HG03565 (cell line): ENCODE results near the gene BTBD9.

Experiments
- ATAC-seq: cut with Tn5 transposase; IDR thresholded peaks from one replicate; pipeline ENCODE4 v1.9.1; 2021; ENCODE audit warnings: mild to moderate bottlenecking, moderate library complexity; ENCODE audit not compliant: unreplicated experiment

Gene BTBD9

DNA sequence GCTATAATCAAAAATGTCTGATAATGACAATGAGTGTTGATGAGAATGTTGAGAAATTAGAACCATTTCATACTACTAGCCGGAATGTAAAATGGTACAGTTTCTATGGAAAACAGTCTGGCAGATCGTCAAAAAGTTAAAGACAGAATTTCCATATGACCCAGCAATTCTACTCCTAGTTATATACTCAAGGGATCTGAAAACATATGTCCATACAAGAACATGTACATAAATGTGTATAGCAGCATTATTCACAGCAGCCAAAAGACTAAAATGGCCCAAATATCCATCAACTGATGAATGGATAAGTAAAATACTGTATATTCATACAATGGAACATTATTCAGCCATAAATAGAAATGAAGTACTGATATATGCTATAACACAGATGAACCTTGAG, 236.2 kb downstream of the BTBD9 start:
- no peak for ATAC-seq

DNA sequence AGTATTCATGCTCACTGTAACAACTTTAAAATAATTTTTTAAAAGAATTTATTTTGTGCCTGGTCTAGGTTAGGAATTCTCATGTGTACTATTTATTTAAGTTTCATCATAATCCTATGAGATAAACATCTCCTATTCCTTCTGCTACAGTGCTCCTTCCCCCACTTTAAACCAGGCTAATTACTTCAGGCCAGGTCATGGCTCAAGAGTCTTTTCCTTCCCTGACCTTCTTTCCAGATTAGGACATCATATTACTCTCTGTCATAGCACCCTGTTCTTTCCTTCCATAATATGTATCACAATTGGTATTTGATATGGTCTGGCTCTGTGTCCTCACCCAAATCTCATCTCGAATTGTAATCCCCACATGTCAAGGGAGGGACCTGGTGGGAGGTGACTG, 239.0 kb downstream of the BTBD9 start:
- ATAC-seq = no peak

DNA sequence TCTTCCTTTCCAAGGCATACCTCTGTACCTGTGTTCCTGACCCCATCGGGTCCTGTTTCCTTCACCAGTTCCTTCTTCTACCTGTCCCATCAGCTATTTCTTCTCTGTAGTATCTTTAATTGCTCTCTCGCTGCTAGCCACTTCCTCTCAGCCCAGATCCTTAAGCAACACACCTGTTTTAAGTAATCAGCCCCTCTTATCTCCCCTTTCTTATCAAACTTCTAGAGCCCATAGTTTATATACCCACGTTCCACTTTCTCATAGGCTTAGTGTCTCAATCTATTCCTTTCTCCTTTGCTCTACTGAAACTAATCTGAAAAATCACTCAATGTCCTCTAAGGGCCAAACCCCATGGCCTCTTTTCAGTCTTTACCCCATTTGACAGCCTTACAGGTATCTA, 239.6 kb downstream of the BTBD9 start:
- no peak for ATAC-seq

DNA sequence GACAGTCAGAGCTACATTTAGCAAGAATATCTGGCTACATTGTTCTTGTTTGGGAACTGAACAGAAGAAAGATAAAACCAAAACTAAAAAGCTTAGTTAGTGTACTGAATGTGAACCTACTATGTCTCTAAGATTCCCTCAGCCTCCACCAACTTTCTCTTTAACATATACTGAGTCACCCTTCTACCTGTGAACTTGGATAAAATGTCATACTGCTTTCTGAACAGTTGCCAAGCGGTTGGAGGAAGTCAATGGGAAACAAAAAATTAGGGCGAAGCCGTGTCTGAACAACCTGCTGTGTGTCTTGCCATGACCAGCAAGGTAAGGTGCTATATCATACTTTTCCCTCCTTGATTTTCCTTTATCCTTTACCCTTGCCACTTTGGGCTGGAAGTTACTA, 243.5 kb downstream of the BTBD9 start:
- ATAC-seq = no peak

DNA sequence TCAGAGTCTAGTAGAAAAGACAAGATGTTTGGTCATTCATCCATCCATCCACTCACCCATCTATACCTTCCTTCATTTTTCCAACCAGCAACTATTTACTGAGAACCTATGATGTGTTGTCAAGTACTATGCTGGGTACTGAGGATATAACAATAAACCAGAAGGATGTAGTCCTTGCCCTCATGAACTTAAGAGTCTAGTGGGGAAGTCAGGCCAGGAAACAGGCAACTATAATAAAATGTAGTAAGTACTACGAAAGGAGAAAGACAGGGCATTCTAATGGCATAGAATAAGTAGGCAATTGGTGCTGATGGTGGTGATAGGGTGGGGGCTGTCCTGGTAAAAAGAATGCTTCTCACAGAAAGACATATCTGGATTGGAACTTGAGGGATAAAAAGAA, 245.7 kb downstream of the BTBD9 start:
- ATAC-seq = no peak

DNA sequence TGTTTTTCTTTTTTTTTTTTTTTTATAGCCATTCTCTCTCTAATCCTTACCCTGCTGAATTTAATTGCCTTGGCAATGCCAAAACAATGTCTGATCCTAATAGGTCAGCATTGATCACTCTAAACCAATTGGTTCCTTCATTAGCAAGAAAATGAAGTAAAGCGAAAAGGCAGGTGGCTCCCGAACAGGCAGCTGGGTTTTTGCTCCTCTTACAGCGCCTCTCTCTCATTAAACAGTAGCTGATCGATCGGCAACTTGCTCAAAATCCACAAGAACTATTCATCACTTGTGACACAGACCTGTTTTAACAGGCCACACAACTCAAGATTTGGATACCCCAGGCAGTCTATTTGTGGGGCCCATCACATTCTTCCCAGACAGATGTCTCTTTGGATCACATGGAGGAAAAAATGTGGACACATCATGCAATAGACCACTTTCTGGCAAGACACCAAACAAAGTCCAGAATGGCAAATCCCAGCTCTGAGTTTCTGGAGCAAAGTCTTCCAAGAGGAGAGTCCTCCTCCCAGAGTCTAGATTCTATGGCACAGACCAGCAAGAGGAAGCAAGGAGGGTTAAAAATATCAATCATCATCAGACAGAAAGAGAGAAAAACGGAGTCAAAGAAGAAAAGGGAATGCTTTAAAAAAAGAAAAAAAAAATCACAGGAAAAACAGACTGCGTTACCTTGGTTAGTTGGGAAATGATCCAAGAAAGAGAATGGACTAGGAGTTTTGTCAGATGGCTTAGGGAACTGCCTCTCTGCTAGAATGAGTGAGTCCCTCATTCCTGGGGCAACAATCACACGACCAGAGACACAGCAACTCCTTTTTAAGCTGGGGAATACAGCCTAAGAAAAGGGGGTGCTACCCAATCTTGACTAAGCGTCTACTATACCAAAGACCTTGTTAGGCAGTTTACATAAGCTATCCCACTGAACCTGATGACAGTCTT, 247.8 kb downstream of the BTBD9 start:
- ATAC-seq = no peak

DNA sequence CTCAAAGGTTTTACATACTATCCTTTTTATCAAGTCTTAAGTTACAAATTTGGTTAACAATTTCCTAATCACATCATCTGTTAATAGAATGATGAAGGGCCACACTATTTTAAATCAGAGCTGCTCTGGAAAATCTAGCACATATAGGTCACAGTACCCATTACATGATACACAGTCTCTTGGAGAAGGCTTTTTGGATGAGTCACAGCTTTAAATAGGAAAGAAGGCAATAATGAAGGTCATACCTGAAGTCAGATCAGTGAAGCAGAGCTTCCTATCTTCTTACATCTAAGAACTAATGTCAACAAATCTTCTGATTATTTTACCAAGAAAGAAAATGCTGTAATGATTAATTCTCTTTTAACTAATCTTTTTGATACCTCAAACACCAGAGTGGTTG, 248.5 kb downstream of the BTBD9 start:
- ATAC-seq = no peak

DNA sequence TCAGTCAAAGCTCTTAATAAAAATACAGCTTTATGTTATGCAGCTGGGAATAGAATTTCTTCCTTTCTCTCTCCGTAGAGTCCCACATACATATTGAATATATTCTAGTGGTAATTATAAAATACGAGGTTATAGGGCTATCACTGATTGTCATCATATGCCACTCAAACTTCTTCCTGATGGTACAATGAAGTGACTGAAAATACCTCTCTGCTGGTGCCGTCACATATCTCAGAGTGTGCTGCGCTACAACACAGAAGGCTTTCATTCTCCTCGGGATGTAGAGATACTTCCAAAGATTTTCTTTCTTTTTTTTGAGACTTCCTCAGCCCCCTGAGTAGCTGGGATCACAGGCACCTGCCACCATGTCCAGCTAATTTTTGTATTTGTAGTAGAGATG, 249.9 kb downstream of the BTBD9 start:
- no peak for ATAC-seq

DNA sequence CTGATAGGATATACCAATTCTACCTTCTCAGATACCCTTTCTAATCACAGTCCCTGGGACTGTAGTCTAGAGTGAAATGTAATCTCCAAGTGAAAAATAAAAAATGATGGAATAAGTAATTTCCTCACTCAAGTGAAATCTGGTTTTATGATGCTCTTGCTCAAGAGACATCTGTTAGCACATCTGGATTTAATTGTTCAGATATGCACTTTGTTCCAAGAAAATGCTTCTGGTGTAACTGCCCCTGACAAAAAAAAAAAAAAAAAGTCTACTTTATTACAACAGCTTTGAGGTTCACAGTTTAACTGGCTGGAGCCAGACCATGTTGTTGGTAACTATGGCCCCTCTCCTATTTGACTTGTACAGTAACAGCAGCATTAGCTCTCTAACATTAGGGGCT, 251.8 kb downstream of the BTBD9 start:
- ATAC-seq = no peak

DNA sequence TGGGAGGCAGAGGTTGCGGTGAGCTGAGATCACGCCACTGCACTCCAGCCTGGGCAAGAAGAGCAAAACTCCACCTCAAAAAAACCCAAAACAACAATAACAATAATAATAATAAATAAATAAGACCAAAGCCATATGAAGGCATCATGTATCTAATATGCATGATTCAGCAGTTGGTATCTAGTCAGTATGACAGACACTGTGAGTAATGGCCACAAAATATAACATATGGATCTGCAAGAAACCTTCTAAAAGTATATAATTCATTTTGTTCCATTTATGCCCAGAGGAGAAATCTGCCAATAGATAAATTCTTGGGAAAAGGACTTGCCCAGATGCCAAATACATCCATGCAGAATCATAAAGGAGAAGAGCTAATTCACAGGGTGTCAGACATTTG, 252.3 kb downstream of the BTBD9 start:
- ATAC-seq = no peak

DNA sequence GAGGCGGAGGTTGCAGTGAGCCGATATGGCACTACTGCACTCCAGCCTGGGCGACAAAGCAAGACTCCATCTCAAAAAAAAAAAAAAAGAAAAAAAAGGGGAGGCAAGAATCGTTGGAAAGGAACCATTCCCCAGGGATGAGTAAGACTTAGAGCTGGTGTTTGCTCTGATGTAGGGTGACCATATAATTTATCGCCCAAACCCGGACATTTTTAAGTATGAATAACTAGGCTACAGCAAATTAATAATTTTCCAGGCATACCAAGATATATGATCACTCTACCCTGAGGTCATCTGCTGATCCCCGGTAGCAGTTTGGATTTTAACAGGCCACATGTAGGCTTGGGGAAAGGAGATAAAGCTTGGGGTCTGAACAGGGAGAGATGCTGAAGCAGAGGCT, 260.9 kb downstream of the BTBD9 start:
- ATAC-seq = no peak

DNA sequence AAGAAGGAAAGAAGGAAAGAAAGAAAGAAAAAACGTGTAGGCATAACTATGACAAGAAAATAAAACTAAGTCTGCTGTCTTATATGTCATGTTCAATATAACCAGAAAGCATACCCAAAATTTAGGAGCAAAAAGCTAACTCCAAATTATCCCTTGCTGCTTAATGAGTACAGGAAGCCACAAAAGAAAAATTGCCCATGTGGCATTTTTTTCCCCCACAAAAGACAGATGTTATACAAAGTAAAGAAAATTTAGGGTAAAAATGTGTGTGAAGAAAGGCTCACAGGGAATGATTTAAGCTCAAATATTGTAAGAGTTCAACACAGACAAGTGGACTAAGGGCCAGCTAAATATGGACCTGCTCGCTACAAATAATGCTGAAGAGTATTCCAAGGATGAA, 263.8 kb downstream of the BTBD9 start:
- ATAC-seq = no peak

DNA sequence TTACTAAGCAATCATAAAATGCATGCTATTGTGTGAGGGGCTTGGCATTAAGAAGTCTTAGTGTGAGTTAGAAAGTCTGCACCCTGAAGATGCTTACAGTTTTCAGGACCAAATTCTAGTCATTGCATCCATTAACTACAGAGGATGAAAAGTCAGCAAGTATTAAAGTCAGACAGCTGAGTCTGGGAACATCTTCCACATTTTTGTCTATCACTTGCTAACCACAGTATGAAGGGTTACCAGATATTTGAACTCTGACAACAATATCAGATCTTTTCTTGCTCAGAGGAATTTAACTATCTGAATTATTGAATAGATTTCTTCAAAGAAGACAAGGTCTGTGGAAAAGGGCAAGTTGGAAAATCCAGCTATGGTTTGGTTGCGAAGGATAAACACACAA, 264.4 kb downstream of the BTBD9 start:
- no peak for ATAC-seq

DNA sequence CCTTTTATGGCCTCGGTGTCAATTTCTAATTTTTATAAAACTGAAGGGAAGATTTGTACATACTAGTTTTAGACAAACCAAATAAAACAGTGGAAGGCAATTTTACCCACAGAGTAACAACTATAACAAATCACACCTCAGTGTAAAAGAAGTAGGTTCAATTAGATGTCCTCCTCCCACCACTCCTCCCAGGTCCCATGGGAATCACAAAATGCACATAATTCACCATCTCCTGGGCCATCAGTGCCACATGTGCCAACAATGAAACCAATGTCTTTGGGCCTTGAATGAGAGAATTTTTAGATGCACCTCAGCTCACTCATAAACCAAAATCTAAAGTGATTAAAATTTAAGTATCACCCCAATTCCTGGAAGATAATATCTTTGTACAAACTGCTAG, 267.8 kb downstream of the BTBD9 start:
- ATAC-seq = no peak

DNA sequence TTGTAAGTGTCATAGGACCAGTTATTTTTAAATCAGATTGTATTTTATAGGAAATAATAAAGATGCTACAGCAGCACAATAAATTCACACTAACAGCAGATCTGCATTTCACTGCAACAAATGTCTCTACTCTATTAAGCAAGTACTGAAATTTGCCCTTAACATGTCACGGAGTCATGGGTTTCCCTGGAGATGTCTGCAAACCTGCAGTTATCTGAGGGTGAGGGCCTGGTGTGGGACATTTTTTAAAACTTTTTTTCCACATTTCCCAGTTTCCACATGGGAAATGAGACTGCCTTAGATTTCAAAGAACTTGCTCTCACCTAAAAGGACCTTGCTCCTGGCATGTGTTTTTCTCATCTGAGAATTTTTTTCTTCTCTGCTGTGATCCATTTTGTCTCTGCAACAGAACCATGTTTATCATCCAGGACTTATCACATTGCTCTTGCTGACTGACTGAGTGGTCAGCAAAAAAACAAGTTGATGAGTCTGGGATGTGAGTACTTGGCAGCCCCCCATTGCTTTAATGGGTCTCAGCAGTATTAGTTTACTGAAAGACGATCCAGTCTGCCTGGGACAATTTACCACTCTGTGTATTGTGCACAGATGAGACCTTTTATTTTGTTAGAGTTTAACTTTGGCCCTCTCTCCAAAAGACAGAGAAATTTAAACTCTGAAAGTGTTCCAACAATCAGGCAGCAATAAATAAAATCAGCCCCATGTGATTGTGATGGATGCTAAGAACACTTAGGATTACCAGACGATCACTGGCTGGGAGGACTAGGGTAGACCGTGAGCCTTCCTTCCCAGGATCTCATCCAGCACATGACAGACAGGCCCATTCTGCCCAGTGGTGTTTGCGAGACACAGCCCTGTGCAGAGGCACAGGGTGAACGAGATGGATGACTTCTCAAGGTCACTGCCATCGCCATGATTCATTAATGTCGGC, 268.8 kb downstream of the BTBD9 start:
- no peak for ATAC-seq

DNA sequence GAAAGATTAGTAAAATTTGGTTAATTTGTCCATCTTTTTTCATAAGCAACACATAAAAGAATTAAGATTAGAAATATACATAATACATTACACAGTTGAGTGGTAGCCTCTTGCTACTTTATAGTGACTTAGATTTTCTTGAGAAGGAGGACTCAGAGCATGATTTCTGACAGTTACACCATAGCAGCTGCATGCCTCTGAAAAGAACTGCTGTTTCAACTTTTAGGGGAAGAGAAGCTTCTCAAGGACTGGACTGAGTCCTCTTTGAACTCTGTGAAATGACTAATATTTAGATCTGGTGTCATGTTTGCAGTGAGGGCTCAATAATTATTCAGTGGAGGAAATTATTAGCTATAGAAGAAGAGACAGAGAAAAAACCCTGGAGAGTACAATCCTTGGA, 272.5 kb downstream of the BTBD9 start:
- no peak for ATAC-seq

DNA sequence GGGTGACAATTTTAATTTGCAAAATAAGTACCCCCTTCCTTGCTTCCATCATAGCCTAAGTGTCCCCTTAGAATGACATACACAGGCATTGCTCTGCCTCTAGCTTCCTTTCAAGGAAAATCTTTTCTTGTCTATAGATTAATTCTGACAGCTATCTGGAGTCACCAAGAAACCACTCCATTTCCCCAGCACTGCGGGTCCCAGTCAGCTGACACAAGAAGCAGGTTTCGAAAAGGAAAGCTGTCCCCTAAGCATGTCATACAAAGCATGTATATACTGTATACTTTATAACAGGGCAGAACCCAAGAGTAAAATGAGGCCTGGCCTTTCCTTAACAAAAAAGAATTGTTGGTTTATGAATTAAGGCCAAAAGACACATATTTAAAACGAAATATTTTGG, 273.5 kb downstream of the BTBD9 start:
- no peak for ATAC-seq

DNA sequence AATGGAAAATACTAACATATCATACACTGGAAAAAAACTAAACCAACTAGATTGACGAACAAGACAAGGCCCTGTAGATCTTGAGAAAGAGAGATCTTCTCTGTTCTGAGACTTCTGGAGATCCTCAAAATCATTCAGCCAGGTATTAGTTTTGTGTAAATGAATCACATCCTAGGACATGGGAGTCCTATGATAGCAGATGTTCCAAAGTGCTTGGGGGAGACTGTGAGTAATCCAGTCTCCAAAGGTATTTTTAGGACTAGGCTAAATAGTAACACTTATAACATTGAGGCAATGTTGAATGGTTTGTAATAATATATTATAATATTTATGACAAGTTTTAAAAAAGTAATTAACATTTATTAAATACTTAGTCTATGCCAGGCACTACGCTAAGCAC, 275.0 kb downstream of the BTBD9 start:
- no peak for ATAC-seq

DNA sequence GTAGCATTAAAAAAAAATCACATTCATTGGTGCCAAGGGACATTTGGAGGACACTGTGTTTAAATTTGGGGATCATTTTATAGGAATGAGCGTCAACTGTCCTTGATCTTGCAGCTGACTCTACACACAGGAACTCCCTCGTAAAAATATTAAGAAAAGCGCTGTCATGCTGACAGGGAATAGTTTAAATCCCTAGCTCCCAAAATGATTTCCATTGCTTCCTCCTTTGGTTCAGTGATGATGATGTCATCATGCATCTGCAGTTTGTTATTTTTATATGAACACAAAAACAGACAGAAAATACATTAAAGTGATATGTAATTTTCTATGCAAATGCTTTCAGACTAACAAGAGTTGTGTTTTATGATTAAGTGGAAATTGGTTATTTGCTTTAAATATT, 275.6 kb downstream of the BTBD9 start:
- no peak for ATAC-seq

DNA sequence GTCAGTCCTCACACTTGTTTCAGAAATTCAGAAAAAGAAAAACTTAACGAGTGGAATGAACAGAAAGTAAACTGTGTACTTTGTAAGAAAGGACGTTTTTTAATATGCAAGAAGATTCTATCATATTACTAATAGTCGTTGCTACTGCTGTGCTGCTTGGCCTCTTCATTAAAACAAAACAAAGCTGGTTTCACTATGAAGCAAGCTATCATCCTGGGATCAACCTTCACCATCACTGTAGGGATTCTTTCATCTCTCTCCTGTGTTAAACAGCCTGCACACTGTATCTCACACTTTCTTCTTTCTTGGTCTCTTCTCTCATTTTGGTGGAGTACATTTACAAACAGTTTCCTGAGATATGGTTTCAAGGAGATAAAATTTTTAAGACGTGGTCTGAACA, 284.2 kb downstream of the BTBD9 start:
- ATAC-seq = no peak

DNA sequence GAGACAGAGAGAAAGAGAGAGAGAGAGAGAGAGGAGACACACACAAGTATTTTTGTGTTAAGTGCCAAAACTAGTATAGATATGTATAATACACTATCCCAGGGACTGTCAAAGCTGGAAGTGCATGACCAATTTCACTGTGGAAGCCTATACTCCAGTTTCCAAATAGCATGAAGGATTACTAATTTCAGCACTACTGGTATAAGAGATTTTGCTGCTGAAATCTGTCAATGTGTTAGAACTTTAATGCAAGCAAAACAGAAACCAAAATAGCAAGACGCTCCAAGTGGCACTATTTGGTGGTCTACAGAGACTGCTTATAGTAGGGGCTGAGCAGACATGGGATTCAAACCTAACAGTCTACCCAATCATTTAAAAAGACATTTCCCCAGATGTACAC, 284.8 kb downstream of the BTBD9 start:
- ATAC-seq = no peak

DNA sequence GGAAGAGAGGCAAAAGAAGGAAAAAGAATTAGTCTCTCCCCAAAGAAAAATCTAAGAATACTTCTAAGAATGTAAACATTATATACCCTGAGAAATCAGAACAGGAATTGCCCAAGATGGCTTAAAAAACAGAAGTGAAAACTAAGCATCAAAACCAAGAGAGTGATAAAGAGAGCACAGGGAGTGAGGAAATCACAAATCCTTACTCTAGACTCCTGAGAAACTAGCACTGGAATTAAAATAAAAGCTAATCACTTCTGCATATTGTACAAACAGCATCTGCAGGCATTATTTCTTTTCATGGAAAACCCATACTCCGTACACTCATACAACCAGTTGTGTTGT, 285.7 kb downstream of the BTBD9 start:
- ATAC-seq = no peak
